ENCODE data around the gene DGKH.

Gene DGKH

GRCh38 chr13:42119875-42120274 lies 71.4 kb downstream of the DGKH start:
- H3K36me3 ChIP-seq (replicated peaks; ENCODE audit: low read depth, low read length) = no peaks in the 10 kb centered on the region
- no peaks in the 10 kb centered on the region for H3K9me3 ChIP-seq (ENCODE audit: insufficient read depth, low read length)
- H3K79me2 ChIP-seq (ENCODE audit: low read length) = no peaks in the 10 kb centered on the region
- no peak overlapping the region for H2AFZ ChIP-seq (ENCODE audit: low read depth, low read length)
- H3K27me3 ChIP-seq (ENCODE audit: low read depth, low read length) = no peaks in the 10 kb centered on the region
- TF ChIP-seq EZH2phosphoT487 (IDR thresholded peaks at IDR 0.05; ENCODE audit: low read depth) = no peak
- TF ChIP-seq, protein P1, sequence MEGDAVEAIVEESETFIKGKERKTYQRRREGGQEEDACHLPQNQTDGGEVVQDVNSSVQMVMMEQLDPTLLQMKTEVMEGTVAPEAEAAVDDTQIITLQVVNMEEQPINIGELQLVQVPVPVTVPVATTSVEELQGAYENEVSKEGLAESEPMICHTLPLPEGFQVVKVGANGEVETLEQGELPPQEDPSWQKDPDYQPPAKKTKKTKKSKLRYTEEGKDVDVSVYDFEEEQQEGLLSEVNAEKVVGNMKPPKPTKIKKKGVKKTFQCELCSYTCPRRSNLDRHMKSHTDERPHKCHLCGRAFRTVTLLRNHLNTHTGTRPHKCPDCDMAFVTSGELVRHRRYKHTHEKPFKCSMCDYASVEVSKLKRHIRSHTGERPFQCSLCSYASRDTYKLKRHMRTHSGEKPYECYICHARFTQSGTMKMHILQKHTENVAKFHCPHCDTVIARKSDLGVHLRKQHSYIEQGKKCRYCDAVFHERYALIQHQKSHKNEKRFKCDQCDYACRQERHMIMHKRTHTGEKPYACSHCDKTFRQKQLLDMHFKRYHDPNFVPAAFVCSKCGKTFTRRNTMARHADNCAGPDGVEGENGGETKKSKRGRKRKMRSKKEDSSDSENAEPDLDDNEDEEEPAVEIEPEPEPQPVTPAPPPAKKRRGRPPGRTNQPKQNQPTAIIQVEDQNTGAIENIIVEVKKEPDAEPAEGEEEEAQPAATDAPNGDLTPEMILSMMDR (IDR thresholded peaks at IDR 0.05; ENCODE audit: low read depth, low read length) = no peak
- no peak overlapping the region for H3K9ac ChIP-seq (ENCODE audit: low read length)
- no peaks in the 10 kb centered on the region for H4K20me1 ChIP-seq (ENCODE audit: insufficient read depth, low read length)
- no peak overlapping the region for H3K4me2 ChIP-seq (ENCODE audit: low read length)
- H3K4me1 ChIP-seq (ENCODE audit: low read length) = peaks cover 9% of the 10 kb centered on the region
- no peak overlapping the region for H3K4me3 ChIP-seq (ENCODE audit: low read length)
- no peak overlapping the region for H3K27ac ChIP-seq (ENCODE audit: low read length)

- Histone ChIP-seq H4K20me1 (ENCODE audit: insufficient read depth, low read length) (no peaks in the 10 kb centered on the region), H3K9me3 (ENCODE audit: insufficient read depth, low read length) (no peaks in the 10 kb centered on the region), H3K9ac (ENCODE audit: low read length) (no peak overlapping the region), H3K79me2 (ENCODE audit: low read length) (no peaks in the 10 kb centered on the region), H3K27me3 (ENCODE audit: low read depth, low read length) (no peaks in the 10 kb centered on the region), H3K36me3 (replicated peaks; ENCODE audit: low read depth, low read length) (no peaks in the 10 kb centered on the region), H3K4me3 (ENCODE audit: low read length) (no peak overlapping the region), H2AFZ (ENCODE audit: low read depth, low read length) (no peak overlapping the region), H3K27ac (ENCODE audit: low read length) (no peak overlapping the region), H3K4me1 (ENCODE audit: low read length) (peaks cover 4% of the 10 kb centered on the region; the same call in 1 of the 2 replicates), H3K4me2 (ENCODE audit: low read length) (no peak overlapping the region)
- TF ChIP-seq, protein P1 (IDR thresholded peaks at IDR 0.05; ENCODE audit: low read depth, low read length) = no peak
- TF ChIP-seq EZH2phosphoT487 (IDR thresholded peaks at IDR 0.05; ENCODE audit: low read depth) = no peak
Observed at GRCh38 chr13:42123600-42123999, 75.2 kb downstream of the DGKH start.

- Histone ChIP-seq H3K4me3 (ENCODE audit: low read length) (no peak overlapping the region), H3K4me2 (ENCODE audit: low read length) (no peak overlapping the region), H3K9ac (ENCODE audit: low read length) (no peak overlapping the region), H3K27me3 (ENCODE audit: low read depth, low read length) (no peaks in the 10 kb centered on the region), H3K9me3 (ENCODE audit: insufficient read depth, low read length) (no peaks in the 10 kb centered on the region), H4K20me1 (ENCODE audit: insufficient read depth, low read length) (no peaks in the 10 kb centered on the region), H3K4me1 (ENCODE audit: low read length) (no peaks in the 10 kb centered on the region), H3K36me3 (replicated peaks; ENCODE audit: low read depth, low read length) (no peaks in the 10 kb centered on the region), H3K27ac (ENCODE audit: low read length) (no peak overlapping the region), H2AFZ (ENCODE audit: low read depth, low read length) (no peak overlapping the region), H3K79me2 (ENCODE audit: low read length) (no peaks in the 10 kb centered on the region)
- TF ChIP-seq, protein P1 (IDR thresholded peaks at IDR 0.05; ENCODE audit: low read depth, low read length) = no peak
- TF ChIP-seq EZH2phosphoT487 (IDR thresholded peaks at IDR 0.05; ENCODE audit: low read depth) = no peak
Observed at GRCh38 chr13:42125046-42125445, 76.6 kb downstream of the DGKH start.

GRCh38 chr13:42127047-42127446 lies 78.6 kb downstream of the DGKH start:
- Histone ChIP-seq H3K36me3 (replicated peaks; ENCODE audit: low read depth, low read length) (no peaks in the 10 kb centered on the region), H3K4me3 (ENCODE audit: low read length) (no peak overlapping the region), H3K4me2 (ENCODE audit: low read length) (no peak overlapping the region), H3K79me2 (ENCODE audit: low read length) (no peaks in the 10 kb centered on the region), H4K20me1 (ENCODE audit: insufficient read depth, low read length) (no peaks in the 10 kb centered on the region), H3K9ac (ENCODE audit: low read length) (no peak overlapping the region), H3K27me3 (ENCODE audit: low read depth, low read length) (no peaks in the 10 kb centered on the region), H3K4me1 (ENCODE audit: low read length) (no peaks in the 10 kb centered on the region), H3K9me3 (ENCODE audit: insufficient read depth, low read length) (no peaks in the 10 kb centered on the region), H3K27ac (ENCODE audit: low read length) (no peak overlapping the region), H2AFZ (ENCODE audit: low read depth, low read length) (no peak overlapping the region)
- TF ChIP-seq EZH2phosphoT487 (IDR thresholded peaks at IDR 0.05; ENCODE audit: low read depth) = no peak
- TF ChIP-seq, protein P1 (IDR thresholded peaks at IDR 0.05; ENCODE audit: low read depth, low read length) = no peak
